Ascending aorta (tissue), 2 donors: ENCODE results near the gene SERINC5. TPM values are rescaled to one million over a fixed set of nuclear protein-coding genes. Genes with fewer than 3 reads are reported as not detected.

ENCODE experiments used
- DNase-seq, 2 donors: peaks; one replicate each; pipeline ENCODE4 v3.0.0-alpha.2; 2019; ENCODE audit warnings: low spot score in 2 of 2
- H3K27ac ChIP-seq, 2 donors: fragments of 200-600 bp; sonication (generic); one replicate each; pipeline ENCODE4 v1.5.1; 2016 to 2017; ENCODE audit warnings: mild to moderate bottlenecking in 1 of 2
- H3K27me3 ChIP-seq: fragments of 200-600 bp; sonication (generic); one replicate; pipeline ENCODE4 v1.5.1; 2017
- H3K36me3 ChIP-seq, 2 donors: fragments of 200-600 bp; sonication (generic); one replicate each; pipeline ENCODE4 v1.5.1; 2016
- H3K4me1 ChIP-seq, 2 donors: fragments of 200-600 bp; sonication (generic); one replicate each; pipeline ENCODE4 v1.5.1; 2016 to 2017; ENCODE audit warnings: mild to moderate bottlenecking in 1 of 2
- H3K4me3 ChIP-seq, 2 donors: fragments of 200-600 bp; sonication (generic); one replicate each; pipeline ENCODE4 v1.5.1; 2016 to 2017; ENCODE audit warnings: mild to moderate bottlenecking in 1 of 2
- H3K9me3 ChIP-seq, 2 donors: fragments of 200-600 bp; sonication (generic); one replicate each; pipeline ENCODE4 v1.5.1; 2016
- intact Hi-C: fragments of 100-400 bp; cut with DNase I; formaldehyde crosslinking; loops from one replicate; pipeline ENCODE4 v1.15.1; 2023
- total RNA-seq: library from RNA; depleted of rRNA; stranded (reverse); fragments of >200 nt; gene quantifications from one replicate; pipeline ENCODE4 v1.1.0, GENCODE V29; 2016
- TF ChIP-seq, protein P1 (sequence below), 3 experiments: fragments of 200-600 bp in 2 of 3; fragments of 450-650 bp in 1 of 3; sonication (generic) in 2 of 3; IDR thresholded peaks; one replicate each; pipeline ENCODE4 v1.5.1; 2016 to 2019; ENCODE audit warnings: antibody characterized with exemption in 3 of 3, mild to moderate bottlenecking in 1 of 3, moderate library complexity in 1 of 3

SERINC5 gene
- total RNA-seq, 1 donor from 2014 or later = 3.4 TPM

DNA sequence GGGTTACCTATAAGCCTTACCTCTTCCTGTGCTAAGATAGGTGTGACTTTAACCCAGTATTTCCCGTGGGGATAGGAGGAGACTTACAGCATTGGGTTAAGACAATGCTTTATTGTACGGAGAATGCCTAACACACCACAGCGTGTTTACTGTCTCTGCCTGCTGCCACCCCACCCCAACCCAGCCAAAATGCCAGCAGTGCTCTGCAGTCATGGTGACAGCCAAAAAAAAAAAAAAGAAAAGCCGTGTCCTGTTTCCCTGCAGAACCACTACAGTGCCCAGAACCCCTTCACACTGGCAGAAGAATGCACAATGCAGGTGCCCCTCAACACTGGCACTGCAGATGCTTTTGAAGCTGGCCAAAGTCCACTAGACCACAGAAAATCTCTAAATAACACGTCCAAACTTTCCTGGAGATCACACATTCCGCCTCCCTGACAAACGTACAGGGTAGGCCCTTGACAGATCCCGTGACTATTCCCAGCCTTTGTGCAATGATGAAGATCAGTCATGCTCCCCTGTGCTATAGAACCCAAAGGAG lies 102.2 kb downstream of the SERINC5 start:
- Histone ChIP-seq H3K27me3 (no peaks in the 10 kb centered on the region), H3K27ac (no peak overlapping the region), H3K9me3 (no peaks in the 10 kb centered on the region), H3K4me1 (no peaks in the 10 kb centered on the region), H3K36me3 (peaks cover 4 to 25% of the 10 kb centered on the region in 2 donors), H3K4me3 (no peak overlapping the region)
- intact Hi-C loops = no loop called here
- DNase-seq = no peak
- TF ChIP-seq, protein P1, sequence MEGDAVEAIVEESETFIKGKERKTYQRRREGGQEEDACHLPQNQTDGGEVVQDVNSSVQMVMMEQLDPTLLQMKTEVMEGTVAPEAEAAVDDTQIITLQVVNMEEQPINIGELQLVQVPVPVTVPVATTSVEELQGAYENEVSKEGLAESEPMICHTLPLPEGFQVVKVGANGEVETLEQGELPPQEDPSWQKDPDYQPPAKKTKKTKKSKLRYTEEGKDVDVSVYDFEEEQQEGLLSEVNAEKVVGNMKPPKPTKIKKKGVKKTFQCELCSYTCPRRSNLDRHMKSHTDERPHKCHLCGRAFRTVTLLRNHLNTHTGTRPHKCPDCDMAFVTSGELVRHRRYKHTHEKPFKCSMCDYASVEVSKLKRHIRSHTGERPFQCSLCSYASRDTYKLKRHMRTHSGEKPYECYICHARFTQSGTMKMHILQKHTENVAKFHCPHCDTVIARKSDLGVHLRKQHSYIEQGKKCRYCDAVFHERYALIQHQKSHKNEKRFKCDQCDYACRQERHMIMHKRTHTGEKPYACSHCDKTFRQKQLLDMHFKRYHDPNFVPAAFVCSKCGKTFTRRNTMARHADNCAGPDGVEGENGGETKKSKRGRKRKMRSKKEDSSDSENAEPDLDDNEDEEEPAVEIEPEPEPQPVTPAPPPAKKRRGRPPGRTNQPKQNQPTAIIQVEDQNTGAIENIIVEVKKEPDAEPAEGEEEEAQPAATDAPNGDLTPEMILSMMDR (IDR thresholded peaks at IDR 0.05) = no peak

DNA sequence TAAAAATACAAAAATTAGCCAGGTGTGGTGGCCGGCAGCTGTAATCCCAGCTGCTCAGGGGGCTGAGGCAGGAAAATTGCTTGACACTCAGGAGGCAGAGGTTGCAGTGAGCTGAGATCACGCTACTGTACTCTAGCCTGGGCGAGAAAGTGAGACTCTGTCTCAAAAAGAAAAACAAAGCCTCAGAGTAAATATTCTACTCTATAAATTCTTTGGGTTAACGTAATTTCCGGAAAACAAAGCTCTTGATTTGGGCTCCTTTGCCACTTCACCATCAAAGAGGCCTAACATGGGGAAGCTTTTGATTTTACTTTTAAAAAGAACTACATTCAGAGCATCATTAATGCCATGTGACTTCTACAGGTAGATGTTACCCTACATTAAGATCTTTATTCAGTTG lies 103.1 kb downstream of the SERINC5 start:
- H3K27me3 ChIP-seq = no peaks in the 10 kb centered on the region
- no peak for DNase-seq
- intact Hi-C loops = no loop called here
- no peaks in the 10 kb centered on the region for H3K9me3 ChIP-seq
- H3K27ac ChIP-seq = no peak overlapping the region
- no peak overlapping the region for H3K4me3 ChIP-seq
- no peaks in the 10 kb centered on the region for H3K4me1 ChIP-seq
- peaks cover under 1 to 19% of the 10 kb centered on the region in 2 donors for H3K36me3 ChIP-seq
- TF ChIP-seq, protein P1 (IDR thresholded peaks at IDR 0.05) = no peak

DNA sequence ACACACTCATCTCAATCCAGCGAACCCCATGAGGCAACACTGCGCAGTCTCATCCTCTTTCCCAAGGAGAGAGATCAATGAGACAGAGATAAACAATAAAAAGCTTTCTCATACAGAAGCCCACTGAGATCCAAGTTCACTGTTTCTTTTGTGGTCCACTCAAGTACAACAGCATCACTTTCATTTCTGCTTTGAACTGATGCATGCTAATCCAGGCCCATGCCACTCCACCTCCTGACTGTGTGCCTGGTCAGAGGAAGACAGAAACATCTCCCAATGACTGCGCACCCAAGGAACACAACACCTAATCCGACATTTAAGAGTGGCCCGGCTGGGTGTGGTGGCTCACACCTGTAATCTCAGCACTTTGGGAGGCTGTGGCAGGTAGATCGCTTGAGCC lies 104.0 kb downstream of the SERINC5 start:
- intact Hi-C loops = no loop called here
- Histone ChIP-seq H3K4me3 (no peak overlapping the region), H3K27ac (no peak overlapping the region), H3K4me1 (no peaks in the 10 kb centered on the region), H3K36me3 (peaks cover 0 to 19% of the 10 kb centered on the region in 2 donors), H3K9me3 (no peaks in the 10 kb centered on the region), H3K27me3 (no peaks in the 10 kb centered on the region)
- DNase-seq = no peak
- TF ChIP-seq, protein P1 (IDR thresholded peaks at IDR 0.05) = no peak

DNA sequence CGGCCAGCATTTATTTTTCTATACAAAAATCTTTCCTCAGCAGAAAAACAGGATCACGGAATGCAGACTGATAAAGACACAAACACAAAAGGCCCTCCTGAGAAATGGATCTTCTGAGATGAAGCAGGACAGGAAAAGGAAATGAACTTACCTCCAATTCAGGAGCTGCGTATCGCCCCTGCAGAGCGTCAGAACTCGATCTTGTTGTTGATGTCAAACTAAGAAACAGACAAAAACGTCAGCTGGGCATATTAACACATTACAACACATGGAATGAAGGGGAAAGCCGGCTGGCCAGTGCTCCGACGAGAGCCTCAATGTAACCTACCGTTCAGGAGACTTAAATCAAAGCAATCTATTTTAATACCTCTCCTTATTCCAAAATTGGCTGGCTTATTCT lies 105.1 kb downstream of the SERINC5 start:
- Histone ChIP-seq H3K4me1 (no peaks in the 10 kb centered on the region), H3K27me3 (no peaks in the 10 kb centered on the region), H3K36me3 (peaks cover 0 to 19% of the 10 kb centered on the region in 2 donors), H3K4me3 (no peak overlapping the region), H3K9me3 (no peaks in the 10 kb centered on the region), H3K27ac (no peak overlapping the region)
- DNase-seq = no peak
- TF ChIP-seq, protein P1 (IDR thresholded peaks at IDR 0.05) = no peak
- intact Hi-C loops = no loop called here

DNA sequence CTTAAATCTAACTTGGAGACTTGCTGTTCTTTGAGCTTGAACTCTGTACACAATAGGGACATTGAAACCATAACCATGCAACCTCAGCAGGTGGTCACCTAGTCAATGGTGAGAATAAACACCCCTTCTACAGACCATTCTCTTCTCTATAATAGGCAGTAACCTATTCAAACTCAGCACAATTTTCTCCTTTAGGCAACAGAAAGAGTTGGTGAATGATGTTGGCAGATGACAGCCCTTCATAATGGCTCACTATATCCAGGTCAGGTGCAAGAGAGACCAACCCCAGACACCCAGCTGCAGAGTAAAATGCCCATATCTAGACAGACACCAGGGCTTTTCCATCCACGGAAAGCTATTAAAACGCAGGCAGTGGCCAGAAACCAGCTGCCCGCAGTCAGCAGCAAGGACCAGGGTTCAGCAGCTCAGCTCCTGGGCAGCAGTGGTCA lies 106.7 kb downstream of the SERINC5 start:
- peaks cover 0 to 19% of the 10 kb centered on the region in 2 donors for H3K36me3 ChIP-seq
- intact Hi-C loops = no loop called here
- TF ChIP-seq, protein P1 (IDR thresholded peaks at IDR 0.05) = no peak

More for the DNA sequence above, 106.7 kb downstream of the SERINC5 start:
- DNase-seq = no peak
- H3K9me3 ChIP-seq = no peaks in the 10 kb centered on the region
- H3K4me1 ChIP-seq = no peaks in the 10 kb centered on the region
- no peak overlapping the region for H3K4me3 ChIP-seq
- no peak overlapping the region for H3K27ac ChIP-seq
- no peaks in the 10 kb centered on the region for H3K27me3 ChIP-seq
